ENCODE data around the gene UBLCP1.

DNA sequence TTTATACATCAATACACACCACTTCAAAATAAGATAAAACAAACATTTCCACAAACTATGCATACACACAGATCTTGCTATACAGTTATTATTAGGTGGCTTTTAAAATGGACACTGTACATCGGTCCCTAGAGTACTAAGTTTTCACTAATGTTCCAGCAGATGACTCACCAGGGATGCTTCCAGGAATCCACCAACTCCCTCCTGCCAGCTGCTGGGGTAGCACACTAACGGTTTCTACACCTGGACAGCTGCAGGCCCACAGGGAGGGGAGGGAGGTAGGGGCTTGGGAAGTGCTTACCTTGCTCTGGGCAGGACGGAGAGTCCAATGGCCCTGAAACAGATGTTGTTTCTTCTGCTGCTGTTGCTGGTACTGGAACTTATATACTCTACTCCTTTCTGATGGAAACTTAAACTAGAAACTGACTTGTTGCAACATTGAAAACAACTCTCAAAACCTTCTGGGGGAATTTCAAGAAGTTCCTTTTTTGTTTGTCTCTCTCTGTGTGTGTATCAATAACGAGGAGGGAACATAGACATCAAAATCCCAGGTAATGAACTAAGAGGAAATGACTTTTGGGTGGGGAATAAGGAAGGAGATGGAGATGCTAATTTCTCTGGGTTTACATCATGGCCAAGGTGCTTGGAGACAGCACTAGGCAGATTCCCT is 67.2 kb downstream of the UBLCP1 start, which contains the start of gene IL12B:
- TF ChIP-seq, protein P1, sequence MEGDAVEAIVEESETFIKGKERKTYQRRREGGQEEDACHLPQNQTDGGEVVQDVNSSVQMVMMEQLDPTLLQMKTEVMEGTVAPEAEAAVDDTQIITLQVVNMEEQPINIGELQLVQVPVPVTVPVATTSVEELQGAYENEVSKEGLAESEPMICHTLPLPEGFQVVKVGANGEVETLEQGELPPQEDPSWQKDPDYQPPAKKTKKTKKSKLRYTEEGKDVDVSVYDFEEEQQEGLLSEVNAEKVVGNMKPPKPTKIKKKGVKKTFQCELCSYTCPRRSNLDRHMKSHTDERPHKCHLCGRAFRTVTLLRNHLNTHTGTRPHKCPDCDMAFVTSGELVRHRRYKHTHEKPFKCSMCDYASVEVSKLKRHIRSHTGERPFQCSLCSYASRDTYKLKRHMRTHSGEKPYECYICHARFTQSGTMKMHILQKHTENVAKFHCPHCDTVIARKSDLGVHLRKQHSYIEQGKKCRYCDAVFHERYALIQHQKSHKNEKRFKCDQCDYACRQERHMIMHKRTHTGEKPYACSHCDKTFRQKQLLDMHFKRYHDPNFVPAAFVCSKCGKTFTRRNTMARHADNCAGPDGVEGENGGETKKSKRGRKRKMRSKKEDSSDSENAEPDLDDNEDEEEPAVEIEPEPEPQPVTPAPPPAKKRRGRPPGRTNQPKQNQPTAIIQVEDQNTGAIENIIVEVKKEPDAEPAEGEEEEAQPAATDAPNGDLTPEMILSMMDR (IDR thresholded peaks at IDR 0.05), result no peak
- no peak for TF ChIP-seq POLR2A (IDR thresholded peaks at IDR 0.05)

Data from testis (tissue), 2 donors.